AG08395 (cell line): ENCODE measurements around the gene VAMP3.

Experiments used
- DNase-seq: peaks from one replicate; pipeline ENCODE4 v3.0.0; 2012; ENCODE audit warnings: mixed read lengths, low spot score

Gene VAMP3

GRCh38 chr1:7813677-7814373 is 42.7 kb downstream of the VAMP3 start:
- DNase-seq = no peak

- DNase-seq = no peak
Measured at GRCh38 chr1:7821282-7821681, 50.2 kb downstream of the VAMP3 start.

- DNase-seq = no peak
Measured at GRCh38 chr1:7824701-7825100, 53.6 kb downstream of the VAMP3 start.

GRCh38 chr1:7826363-7826762 is 55.3 kb downstream of the VAMP3 start:
- DNase-seq = no peak

- no peak for DNase-seq
Measured at GRCh38 chr1:7827126-7827955, 56.2 kb downstream of the VAMP3 start.
